GM18520 (cell line): ENCODE data around the gene ATXN3L.
"Not testable (repeated sequence)": the region's sequence is repeated elsewhere in the genome, so short reads cannot be mapped to it uniquely, and the experiment has no call there.

Experiments
- ATAC-seq: cut with Tn5 transposase; IDR thresholded peaks from one replicate; pipeline ENCODE4 v1.9.1; 2021; ENCODE audit not compliant: unreplicated experiment

Gene ATXN3L

GRCh38 chrX:13307041-13307440, 12.8 kb downstream of the ATXN3L start:
- ATAC-seq = no peak

GRCh38 chrX:13305108-13305507, 14.7 kb downstream of the ATXN3L start:
- ATAC-seq = no peak

- ATAC-seq = no peak
These were observed 15.8 kb downstream of the ATXN3L start for GRCh38 chrX:13304052-13304451.

GRCh38 chrX:13303248-13303647, 16.6 kb downstream of the ATXN3L start:
- ATAC-seq = not testable (repeated sequence)

- no peak for ATAC-seq
These were observed 21.0 kb downstream of the ATXN3L start for GRCh38 chrX:13298836-13299235.

GRCh38 chrX:13295841-13296240, 24.0 kb downstream of the ATXN3L start:
- ATAC-seq = no peak

- no peak for ATAC-seq
These were observed 26.2 kb downstream of the ATXN3L start for GRCh38 chrX:13293700-13294099.

GRCh38 chrX:13290891-13291614, 28.8 kb downstream of the ATXN3L start:
- no peak for ATAC-seq

- ATAC-seq = no peak
These were observed 31.2 kb downstream of the ATXN3L start for GRCh38 chrX:13288671-13289070.

- no peak for ATAC-seq
These were observed 32.0 kb downstream of the ATXN3L start for GRCh38 chrX:13287816-13288215.

GRCh38 chrX:13285693-13286092, 34.2 kb downstream of the ATXN3L start:
- no peak for ATAC-seq

GRCh38 chrX:13285229-13285628, 34.6 kb downstream of the ATXN3L start:
- ATAC-seq = no peak

- no peak for ATAC-seq
These were observed 35.3 kb downstream of the ATXN3L start for GRCh38 chrX:13284570-13284969.

- ATAC-seq = no peak
These were observed 35.8 kb downstream of the ATXN3L start for GRCh38 chrX:13283950-13284546.

- ATAC-seq = no peak
These were observed 36.3 kb downstream of the ATXN3L start for GRCh38 chrX:13283512-13283911.

GRCh38 chrX:13281289-13281688, 38.6 kb downstream of the ATXN3L start:
- ATAC-seq = no peak

GRCh38 chrX:13279279-13280018, 40.4 kb downstream of the ATXN3L start:
- ATAC-seq = no peak

GRCh38 chrX:13277539-13277938, 42.3 kb downstream of the ATXN3L start:
- no peak for ATAC-seq

GRCh38 chrX:13276991-13277390, 42.9 kb downstream of the ATXN3L start:
- ATAC-seq = no peak

GRCh38 chrX:13275031-13275430, 44.8 kb downstream of the ATXN3L start:
- no peak for ATAC-seq

- ATAC-seq = no peak
These were observed 47.4 kb downstream of the ATXN3L start for GRCh38 chrX:13272426-13272825.

- ATAC-seq = no peak
These were observed 48.3 kb downstream of the ATXN3L start for GRCh38 chrX:13271511-13271910.
